ENCODE measurements around the gene FBXW12.

DNA sequence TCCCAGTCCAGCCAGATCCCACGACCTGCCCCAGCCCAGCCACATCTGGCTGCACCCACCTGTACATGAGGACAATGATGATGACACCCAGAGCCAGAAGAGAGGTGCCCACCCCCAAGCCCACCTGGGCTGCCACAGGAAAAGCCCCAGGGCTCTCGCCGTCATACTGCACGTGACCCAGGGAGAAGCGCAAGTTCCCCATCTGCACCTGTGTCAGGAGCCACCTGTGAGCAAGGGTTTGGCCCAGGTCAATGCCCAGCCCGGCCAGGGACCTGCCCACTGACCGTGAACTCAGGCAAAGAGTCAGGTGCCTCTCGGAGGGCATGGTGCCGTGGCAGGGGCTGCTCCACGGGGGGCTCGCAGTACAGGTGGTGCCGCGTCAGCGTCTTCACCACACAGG is 41.6 kb downstream of the FBXW12 start:
- TF ChIP-seq, protein P1, sequence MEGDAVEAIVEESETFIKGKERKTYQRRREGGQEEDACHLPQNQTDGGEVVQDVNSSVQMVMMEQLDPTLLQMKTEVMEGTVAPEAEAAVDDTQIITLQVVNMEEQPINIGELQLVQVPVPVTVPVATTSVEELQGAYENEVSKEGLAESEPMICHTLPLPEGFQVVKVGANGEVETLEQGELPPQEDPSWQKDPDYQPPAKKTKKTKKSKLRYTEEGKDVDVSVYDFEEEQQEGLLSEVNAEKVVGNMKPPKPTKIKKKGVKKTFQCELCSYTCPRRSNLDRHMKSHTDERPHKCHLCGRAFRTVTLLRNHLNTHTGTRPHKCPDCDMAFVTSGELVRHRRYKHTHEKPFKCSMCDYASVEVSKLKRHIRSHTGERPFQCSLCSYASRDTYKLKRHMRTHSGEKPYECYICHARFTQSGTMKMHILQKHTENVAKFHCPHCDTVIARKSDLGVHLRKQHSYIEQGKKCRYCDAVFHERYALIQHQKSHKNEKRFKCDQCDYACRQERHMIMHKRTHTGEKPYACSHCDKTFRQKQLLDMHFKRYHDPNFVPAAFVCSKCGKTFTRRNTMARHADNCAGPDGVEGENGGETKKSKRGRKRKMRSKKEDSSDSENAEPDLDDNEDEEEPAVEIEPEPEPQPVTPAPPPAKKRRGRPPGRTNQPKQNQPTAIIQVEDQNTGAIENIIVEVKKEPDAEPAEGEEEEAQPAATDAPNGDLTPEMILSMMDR (IDR thresholded peaks at IDR 0.05), result no peak
- no peak for TF ChIP-seq POLR2A (IDR thresholded peaks at IDR 0.05)
